ENCODE measurements around the gene RPL39L.
A peak's percentile ranks its signal among the peaks of the same experiment; 100 is the strongest.
"Not testable (repeated sequence)": the region's sequence is repeated elsewhere in the genome, so short reads cannot be mapped to it uniquely, and the experiment has no call there.

Gene RPL39L

DNA sequence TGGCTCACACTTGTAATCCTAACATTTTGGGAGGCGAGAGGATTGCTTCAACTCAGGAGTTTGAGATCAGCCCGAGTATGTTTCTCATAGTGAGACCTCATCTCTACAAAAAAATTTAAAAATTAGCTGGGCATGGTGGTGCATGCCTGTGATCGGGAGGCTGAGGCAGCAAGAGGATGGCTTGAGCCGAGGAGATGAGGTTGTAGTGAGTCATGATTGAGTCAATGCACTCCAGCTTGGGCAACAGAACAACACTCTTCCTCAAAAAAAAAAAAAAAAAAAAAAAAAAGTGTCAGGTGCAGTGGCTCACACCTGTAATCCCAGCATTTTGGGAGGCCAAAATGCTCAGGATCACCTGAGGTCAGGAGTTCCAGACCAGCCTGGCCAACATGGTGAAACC lies 2.4 kb downstream of the RPL39L start:
- no peak for DNase-seq

DNA sequence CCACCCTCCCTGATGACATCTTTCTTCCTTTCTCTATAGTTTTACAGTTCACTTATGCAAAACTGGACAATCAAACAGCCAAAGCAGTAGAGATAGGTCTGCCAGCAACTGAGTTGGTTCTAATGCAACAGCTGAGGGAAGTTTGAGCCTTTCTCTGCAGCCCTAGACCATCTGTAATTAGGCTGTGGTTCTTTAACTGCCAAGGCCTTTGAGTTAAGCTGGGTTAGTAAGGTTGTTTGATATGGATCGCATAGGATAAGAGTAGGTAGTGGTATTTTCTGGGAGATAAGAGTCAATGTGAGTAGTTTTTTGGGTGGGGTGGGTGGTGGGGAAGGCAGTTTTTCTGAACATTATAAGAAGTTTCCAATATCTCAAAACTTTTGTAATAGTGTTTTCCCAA lies 3.0 kb downstream of the RPL39L start:
- no peak for DNase-seq

DNA sequence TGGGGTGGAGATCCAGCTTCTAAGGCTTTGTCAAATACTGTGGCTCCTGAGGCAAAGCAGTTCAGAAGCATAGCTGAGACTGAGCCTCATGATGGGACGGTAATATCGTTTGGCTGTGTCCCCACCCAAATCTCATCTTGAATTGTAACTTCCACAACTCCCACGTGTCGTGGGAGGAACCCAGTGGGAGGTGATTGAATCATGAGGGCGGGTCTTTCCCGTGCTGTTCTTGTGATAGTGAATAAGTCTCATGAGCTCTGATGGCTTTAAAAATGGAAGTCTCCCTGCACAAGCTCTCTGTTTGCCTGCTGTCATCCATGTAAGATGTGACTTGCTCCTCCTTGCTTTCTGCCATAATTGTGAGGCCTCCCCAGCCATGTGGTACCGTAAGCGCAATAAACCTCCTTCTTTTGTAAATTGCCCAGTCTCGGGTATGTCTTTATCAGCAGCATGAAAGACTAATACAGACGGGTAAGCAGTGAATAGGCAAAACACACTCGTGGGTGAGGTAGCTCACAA lies 4.1 kb downstream of the RPL39L start:
- DNase-seq, result not testable (repeated sequence)

DNA sequence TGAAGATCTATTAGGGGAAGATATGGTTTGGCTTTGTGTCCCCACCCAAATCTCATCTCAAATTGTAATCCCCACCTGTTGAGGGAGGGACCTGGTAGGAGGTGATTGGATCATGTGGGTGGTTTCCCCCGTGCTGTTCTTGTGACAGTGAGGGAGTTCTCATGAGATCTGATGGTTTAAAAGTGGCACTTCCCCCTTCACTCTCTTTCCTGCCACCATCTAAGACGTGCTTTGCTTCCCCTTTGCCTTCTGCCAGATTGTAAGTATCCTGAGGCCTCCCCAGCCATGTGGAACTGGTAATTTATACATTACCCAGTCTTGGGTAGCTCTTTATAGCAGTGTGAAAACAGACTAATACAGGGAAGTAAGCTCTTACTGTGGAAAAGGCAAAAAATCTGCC lies 6.1 kb downstream of the RPL39L start:
- not testable (repeated sequence) for DNase-seq

DNA sequence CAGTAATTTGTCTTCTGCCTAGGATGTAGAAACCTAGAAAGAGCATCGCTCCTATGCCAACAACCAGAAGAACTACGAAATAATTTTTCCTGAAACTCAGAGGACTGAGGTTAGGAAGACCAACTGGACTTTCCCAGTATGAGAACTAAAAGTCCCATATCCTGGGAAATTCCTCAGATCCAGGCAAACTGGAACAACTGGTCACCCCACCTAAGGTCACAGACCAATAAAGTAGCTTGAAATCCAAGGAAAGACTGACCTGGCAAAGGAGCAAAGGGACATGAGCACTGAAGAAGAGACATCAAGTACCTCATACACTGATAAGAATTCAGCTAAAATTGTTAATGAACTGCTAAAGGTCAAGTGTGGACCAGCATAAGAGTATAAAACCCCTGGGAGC lies 6.6 kb downstream of the RPL39L start:
- no peak for DNase-seq

DNA sequence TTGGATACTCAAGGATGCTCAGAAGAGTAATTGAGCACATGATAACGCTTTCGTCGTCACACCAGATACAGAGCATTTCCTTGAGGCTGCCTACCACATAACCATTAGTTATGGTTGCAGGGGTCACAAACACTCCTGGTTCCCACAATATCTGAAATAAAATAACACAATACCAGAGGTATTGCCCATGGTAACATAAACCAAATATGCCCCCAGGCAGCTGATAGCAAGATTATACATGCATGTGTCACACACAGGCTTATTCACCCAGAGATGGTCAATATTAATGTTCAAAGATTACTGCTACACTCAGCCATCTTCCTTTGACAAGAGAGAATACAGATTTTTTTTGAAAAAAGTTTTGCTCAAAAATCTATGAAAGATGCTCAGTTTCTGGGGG lies 7.3 kb downstream of the RPL39L start:
- DNase-seq, result no peak

DNA sequence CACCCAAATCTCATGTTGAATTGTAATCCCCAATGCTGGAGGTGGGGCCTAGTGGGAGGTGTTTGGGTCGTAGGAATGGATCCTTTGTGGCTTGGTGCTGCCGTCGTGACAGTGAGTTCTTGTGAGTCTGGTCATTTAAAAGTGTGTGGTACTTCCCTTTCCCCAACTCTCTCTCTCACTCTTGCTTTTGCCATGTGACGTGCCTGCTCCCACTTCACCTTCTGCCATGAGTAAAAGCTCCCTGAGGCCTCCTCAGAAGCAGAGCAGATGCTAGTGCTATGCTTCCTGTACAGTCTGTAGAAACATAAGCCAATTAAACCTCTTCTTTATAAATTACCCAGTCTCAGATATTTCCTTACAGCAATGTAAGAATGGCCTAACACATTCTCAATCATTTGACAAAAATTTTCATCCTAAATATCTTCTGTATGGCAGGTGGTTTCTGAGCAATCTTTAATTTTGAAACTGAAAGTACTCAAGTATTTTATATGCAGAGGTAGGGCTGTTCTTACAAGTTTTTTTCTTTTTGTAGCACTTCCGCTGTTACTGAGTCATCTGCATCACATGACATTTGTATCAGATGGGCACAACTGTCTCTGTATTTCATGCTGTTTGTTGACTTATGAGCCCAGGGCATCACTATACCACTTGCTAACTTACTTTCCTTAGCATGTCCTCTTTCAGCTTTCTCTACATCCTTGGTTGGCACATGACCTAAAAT lies 8.8 kb downstream of the RPL39L start:
- no peak for DNase-seq

DNA sequence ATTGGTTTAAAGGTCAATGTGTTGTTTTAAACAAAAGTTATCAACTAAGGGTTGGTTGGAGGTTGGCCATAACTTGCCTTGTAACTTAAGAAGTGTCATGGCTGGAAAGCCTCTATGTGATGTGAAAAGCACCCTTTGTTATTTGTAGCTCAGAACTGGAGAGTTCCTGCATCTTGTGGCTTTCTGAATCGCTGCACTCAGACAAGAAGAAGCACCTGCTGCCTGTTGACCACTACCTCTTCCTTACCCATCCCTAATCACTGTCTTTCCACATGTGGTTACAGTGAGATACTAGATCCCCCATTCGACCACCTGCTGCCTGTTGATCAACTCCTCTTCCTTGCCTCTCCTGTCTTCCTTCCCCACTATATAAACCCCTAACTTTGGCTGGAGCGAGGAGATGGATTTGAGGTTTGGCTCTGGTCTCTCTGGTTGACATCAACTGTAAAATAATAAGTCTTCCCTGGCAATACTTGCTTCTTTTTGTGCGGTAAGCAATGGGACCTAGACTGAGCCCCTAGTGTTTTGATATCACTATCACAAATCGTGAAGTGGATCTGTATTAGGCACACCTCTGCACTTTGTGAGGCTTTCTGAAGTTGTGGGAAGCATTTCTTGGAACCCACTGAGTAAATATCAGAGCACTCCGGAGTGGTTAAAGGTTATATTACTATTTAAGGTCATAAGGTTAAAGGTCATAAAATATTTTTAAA lies 13.8 kb downstream of the RPL39L start:
- no peak for DNase-seq

DNA sequence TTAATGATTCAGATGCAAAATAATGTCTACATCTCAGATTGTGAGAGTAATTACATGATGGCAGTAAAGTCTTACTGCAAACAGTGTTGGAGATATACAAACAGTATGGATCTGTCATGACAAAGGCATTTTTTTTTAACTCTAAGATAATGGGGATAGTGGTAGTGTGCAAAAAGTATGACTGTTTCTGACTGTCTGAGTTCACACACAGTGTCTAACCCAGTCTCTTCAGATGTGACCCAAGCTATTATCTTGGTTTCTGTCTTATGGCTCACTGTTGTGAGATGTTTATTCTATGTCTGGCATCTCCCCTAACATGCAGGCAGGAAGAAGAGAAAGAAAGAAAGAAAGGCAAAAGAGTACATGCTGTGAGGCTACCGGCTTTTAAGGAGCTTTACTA lies 17.0 kb downstream of the RPL39L start:
- no peak for DNase-seq

DNA sequence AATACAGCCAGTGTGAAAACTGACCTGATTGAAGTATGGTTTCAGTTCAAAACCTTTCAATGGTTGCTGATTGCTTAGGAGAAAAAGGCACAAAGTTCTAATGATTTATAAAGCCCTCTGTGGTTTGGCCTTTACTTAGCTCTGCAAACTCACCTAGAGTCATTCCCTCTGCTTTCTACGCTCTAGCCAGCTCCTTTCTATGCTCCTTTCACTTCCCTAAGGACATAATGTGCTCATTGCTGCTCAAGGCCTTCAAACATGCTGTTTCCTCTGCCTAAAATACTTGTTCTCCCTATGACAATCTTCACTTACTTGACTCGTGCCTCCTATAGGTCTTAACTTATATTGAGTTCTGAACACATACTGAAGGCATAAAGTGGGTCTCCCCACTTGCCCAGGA lies 19.0 kb downstream of the RPL39L start:
- DNase-seq, result no peak

DNA sequence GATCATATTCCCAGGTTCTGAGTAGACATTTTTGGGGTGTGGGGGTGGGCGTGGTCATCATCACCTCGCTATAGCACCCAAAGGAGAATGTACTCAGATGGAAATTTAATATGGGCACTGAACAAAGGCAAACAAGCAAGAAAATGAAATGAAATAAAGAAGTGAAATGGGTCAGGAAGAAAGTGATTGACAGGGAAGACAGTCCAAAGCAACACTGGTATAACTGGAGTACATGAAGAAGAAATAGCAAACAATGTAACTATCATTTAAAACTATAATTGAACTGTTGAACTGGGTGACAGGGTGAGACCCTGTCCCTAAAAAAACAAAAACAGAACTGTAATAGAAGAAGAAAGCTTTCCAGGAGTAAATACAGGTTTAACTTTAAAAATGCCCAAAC lies 24.8 kb downstream of the RPL39L start:
- no peak for DNase-seq

DNA sequence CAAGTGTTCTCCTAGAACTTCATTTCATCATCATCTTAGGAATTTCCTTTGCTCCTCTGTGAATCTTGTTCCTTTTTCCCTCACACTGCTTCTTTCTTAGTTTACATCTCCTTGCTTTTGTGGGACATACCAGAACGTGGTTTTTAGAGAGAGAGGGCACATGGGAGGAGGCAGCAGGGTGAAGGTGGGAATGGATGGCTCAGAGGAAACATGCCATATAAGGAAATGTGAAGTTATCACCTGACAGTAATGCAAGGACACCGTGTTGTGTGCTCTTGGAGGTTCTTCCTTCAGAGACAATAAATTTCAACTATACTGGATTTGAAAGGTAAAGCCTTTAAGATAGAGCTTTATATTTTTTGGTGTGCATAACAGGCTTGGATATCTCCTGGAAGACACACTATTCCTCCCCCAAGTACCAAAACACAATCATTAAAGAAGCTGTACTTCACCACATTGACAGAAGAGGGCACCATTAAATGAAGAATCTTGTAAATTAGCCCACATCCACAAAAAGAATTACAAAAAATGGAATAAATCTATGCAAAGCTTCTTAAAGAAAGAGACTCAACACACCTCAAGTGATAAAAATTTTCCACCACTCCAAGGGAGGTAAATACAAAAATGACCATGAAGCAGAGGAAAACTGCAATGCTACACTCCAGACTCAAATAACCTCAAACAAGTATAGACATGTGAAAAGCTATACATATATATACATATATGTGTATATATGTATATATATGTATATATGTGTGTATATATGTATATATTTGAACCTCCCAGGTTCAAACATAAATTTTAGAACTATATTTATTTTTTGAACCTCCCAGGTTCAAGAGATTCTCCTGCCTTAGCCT lies 26.1 kb downstream of the RPL39L start:
- DNase-seq, result peak; percentile 5

DNA sequence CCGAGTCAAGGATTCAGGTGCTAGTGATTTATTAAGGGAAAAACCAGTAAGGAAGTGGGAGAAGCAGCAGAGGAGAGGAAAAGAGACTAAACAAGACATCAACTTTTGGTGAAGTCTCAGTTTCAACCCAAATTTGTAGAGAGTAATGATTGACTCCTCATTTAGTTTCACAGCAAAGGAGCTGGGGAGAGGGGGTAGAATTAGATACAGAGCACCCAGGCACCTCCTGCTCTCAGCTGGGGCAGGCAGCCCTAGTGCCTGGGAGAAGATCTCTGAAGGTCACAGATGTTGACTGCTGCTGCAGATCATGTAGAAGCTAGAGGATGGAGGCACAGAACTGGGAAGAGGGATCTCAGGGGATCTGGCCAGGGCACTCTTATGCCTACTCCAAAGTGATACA lies 29.1 kb downstream of the RPL39L start:
- no peak for DNase-seq

DNA sequence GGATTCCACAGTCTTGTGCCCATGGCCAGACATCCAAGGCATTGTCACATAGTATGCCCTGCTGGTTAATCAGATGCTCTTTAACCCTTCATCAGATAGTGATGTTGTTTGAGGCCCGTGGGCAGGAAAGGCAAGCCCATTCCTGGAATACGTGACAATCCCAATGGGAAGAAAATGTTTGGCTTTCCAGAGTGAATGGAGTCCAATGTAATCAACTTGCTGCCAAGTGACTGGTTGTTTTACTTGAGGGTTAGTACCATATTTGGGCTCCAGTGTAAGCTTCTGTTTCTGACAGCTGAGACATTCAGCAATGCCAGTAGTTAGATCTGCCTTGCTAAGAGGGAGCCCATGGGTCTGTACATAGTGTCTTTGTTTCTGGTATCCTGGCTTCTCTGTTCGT lies 31.3 kb downstream of the RPL39L start:
- DNase-seq, result no peak

DNA sequence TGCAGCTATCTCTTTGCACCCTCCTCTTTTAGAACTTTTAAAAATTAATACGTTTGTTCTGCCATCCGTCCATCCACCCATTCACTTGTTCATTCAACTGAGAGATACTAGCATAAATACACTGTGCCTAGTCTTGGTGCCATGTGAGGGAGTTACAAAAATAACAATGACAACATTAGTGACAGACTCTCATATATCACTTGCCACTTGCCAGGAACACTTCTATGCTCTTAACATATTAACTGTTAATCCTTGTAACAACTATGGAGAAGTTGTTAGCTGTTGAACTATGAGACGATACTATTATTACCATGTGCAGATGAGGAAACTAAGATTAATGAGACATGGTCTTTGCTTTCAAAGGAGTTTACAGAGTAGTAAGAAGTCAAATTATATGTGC lies 33.6 kb downstream of the RPL39L start:
- no peak for DNase-seq

DNA sequence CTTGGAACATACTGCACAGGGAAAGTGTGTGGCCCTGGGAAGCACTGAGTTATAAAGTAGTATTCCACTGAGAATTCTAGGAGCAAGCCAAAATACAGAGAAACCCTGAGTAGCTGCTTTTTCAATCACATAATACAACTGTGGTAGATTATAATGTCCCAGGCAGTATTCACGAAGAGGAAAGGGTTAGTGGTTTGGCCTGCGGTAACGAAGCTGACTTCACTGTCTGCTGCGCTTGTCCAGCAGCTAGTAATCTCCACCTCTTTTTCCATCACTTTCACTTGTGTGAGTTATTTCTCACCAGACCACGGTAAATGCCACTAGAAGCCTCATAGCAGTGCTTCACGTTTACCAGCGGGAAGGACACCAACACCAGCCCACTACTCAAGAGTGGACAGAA lies 34.4 kb downstream of the RPL39L start:
- DNase-seq, result no peak

DNA sequence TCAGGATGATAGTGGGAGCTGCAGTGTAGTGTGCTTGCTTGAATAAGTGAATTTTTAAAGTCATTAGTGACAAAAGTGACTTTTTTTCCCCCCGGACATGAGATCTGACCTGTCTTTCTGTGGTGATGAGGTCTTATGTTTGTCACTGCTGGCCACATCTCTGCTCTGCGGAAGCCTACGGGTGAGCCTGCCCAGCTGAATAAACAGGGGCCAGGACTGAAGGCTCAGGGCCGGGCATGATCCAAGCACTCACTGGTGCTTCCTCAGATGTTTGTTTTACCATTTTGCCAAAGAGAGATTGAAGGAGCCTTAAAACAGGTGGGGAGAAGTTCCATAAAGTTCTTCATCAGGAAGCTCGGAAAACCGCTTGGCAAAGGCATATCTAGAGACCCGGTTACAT lies 35.0 kb downstream of the RPL39L start:
- DNase-seq, result no peak

DNA sequence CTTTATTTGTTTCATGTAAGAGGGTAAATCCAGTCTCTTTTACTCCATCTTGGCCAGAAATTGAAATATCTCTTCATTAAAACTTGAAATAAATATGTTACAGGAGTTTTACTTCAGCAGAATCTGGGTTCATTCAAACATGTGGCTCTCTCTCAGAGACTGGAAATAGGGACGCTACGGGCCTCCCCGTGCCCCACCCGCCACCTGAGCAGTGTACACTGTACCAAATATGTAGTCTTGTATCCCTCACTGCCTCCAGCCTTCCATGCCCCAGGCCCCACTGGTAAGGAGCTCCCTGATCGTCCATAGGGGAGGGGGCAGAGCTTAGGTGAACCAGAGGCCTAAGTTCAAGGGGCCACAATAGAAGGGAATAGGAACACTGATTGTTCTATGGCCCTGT lies 36.0 kb downstream of the RPL39L start:
- no peak for DNase-seq

DNA sequence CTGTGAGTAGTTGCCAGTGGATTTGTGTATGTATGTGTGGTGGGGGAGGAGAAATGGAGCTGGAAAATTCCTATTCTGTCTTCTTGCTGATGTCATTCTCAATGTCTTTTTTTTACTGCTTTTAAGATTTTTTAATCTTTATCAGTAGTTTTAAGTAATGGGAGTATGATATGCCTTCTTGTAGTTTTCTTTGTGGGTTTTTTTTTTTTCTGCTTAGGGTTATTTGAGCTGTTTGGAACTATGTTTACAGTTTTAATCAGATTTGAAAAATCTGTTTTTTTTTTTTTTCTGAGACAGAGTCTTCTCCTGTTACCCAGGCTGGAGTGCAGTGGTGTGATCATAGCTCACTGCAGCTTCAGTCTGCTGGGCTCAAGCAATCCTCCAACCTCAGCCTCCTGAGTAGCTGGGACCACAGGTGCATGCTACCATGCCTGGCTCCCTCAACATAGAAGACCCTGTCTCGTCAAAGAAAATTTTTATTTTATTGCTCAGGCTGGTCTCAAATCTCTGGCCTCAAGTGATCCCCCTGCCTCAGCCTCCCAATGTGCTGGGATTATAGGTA lies 37.1 kb downstream of the RPL39L start:
- DNase-seq, result no peak

DNA sequence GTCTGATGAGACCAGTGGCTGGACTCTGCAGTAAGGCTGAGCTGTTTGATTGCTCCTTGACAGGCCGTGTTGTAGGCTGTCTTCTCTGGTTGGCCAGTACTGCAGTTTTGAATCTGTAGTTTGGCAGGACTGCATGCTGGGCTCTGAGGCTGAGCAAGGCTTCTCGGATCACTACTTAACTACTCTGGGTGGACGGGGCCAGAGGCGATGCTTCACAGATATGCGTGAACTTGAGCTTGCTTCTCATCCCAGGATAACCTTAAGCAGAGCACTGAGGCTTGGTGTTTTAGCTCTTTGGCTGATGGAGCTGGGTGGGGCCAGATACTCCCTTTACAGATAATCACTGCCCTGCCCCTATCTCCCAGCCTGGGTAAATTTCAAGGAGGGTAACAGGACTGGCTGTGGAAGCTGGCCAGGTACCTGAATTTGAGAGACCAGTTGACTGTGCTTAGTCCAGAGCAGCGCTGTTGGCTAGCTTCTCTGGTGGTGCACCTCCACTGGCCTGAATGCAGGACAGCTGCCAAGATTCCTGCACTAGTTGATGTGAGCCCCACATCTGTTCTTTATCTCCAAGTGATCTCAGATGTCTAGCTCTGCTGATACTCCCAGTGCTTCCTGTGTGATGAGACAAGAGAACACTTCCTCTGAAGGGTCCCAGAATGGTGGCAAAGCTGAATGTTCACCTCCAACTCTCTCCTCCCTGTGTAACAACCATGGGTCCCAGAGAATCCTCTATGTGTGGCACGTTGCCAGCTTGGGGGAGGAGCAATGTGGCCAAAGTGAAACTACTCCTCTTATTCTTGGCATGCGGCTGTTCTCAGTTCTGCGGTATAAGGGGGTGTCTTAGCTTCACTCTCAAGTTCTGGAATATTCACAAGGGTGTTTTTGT lies 37.9 kb downstream of the RPL39L start:
- peak; percentile 69 for DNase-seq

DNA sequence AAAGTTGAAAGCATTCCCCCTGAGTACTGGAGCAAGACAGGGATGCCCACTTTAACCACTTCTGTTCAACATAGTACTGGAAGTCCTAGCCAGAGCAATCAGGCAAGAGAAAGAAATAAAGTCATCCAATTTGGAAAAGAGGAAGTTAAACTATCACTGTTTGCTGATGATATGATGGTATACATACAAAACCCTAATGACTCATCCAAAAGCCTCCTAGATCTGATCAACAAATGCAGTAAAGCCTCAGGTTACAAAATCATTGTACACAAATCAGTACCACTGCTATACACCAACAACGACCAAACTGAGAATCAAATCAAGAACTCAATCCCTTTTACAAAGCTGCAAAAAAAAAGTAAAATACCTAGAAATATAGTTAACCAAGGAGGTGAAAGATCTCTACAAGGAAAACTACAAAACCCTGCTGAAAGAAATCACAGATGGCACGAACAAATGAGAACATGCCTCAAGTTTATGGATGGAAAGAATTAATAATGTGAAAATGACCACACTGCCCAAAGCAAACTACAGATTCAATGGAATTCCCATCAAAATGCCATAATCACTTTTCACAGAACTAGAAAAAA lies 40.3 kb downstream of the RPL39L start:
- DNase-seq, result no peak

DNA sequence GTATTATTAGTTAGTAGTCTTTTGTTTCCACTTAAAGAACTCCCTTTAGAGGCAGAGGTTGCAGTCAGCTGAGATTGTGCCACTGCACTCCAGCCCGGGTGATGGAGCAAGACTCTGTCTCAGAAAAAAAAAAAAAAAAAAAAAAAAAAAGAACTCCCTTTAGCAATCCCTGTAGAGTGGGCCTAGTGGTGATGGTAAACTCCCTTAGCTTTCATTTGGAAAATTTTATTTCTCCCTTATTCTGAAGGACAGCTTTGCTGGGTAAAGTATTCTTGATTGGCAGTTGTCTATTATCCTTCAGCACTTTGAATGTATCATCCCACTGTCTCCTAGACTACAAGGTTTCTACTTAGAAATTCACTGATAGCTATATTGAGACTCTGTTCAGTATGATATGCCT lies 46.0 kb downstream of the RPL39L start:
- DNase-seq, result no peak

Data from DMS 273 treated with DMSO at 0.1 percent for 48 hours (cell line).